IMR-90 (cell line): Measurements from ENCODE around the gene NPIPA3. TPM values are rescaled to one million over a fixed set of nuclear protein-coding genes. Genes with fewer than 3 reads are reported as not detected.

ENCODE experiments used
- ATAC-seq: fragments of 200-7000 bp; cut with Tn5 transposase; 2 replicates; pipeline ENCODE4 v1.9.1; 2020; ENCODE audit warnings: low read depth, mild to moderate bottlenecking, moderate library complexity
- BruUV-seq: library from RNA; stranded (reverse); fragments of 400-500 nt; replicated peaks from 2 replicates; lab custom pipeline; 2021; lab: Mats Ljungman, UMichigan
- CTCF ChIA-PET: fragments of 300-600 bp; formaldehyde crosslinking; extraction: SDS; loops from one replicate; lab custom pipeline; 2021; ENCODE audit warnings: antibody characterized with exemption; lab: Yijun Ruan, JAX
- POLR2A ChIA-PET: fragments of 300-600 bp; sonication (Branson Sonifier 250); formaldehyde crosslinking; loops from one replicate; lab custom pipeline; 2022; ENCODE audit warnings: antibody characterized with exemption; ENCODE audit not compliant: unreplicated experiment; lab: Charles Lee
- DNase-seq: peaks from one replicate; pipeline ENCODE4 v3.0.0; 2013
- H2AFZ ChIP-seq: replicated peaks from 2 replicates; pipeline ENCODE3; 2013; ENCODE audit warnings: low read length, mild to moderate bottlenecking; ENCODE audit not compliant: poor library complexity
- H2AK5ac ChIP-seq: 2 replicates; pipeline ENCODE4 v1.6.1; 2013; ENCODE audit warnings: low read depth, low read length, inconsistent platforms
- H2AK9ac ChIP-seq: replicated peaks from 2 replicates; pipeline ENCODE3; 2013; ENCODE audit warnings: mild to moderate bottlenecking, low read depth, low read length, moderate library complexity; ENCODE audit not compliant: poor library complexity
- H2BK120ac ChIP-seq: 2 replicates; pipeline ENCODE4 v1.6.1; 2013; ENCODE audit warnings: low read depth, low read length, inconsistent platforms
- H2BK15ac ChIP-seq: 3 replicates; pipeline ENCODE4 v1.6.1; 2013; ENCODE audit warnings: low read depth, low read length, inconsistent platforms
- H2BK20ac ChIP-seq: 2 replicates; pipeline ENCODE4 v1.6.1; 2013; ENCODE audit warnings: low read depth, mild to moderate bottlenecking, inconsistent platforms, low read length, moderate library complexity
- H2BK5ac ChIP-seq: 2 replicates; pipeline ENCODE4 v1.6.1; 2013; ENCODE audit warnings: mild to moderate bottlenecking, low read depth, low read length, inconsistent platforms; ENCODE audit not compliant: poor library complexity, severe bottlenecking
- H3K14ac ChIP-seq: replicated peaks from 2 replicates; pipeline ENCODE4 v1.6.1; 2013; ENCODE audit warnings: low read depth, low read length, inconsistent platforms
- H3K18ac ChIP-seq: 2 replicates; pipeline ENCODE4 v1.6.1; 2013; ENCODE audit warnings: low read depth, low read length, control low read depth
- H3K23ac ChIP-seq: 2 replicates; pipeline ENCODE4 v1.6.1; 2013; ENCODE audit warnings: low read depth, low read length, inconsistent platforms
- H3K27ac ChIP-seq: 2 replicates; pipeline ENCODE4 v1.5.1; 2013; ENCODE audit warnings: mild to moderate bottlenecking, control low read depth, low read length; ENCODE audit not compliant: insufficient read depth
- H3K27me3 ChIP-seq: 2 replicates; pipeline ENCODE4 v1.6.1; 2013; ENCODE audit warnings: low read length; ENCODE audit not compliant: control insufficient read depth, insufficient read depth
- H3K36me3 ChIP-seq: 2 replicates; pipeline ENCODE4 v1.6.1; 2013; ENCODE audit warnings: low read length, mixed read lengths; ENCODE audit not compliant: control insufficient read depth, insufficient read depth
- H3K4ac ChIP-seq: 2 replicates; pipeline ENCODE4 v1.6.1; 2013; ENCODE audit warnings: low read depth, low read length, inconsistent platforms
- H3K4me1 ChIP-seq: 2 replicates; pipeline ENCODE4 v1.6.1; 2013; ENCODE audit warnings: low read length, mixed read lengths; ENCODE audit not compliant: control insufficient read depth, insufficient read depth
- H3K4me2 ChIP-seq: 2 replicates; pipeline ENCODE4 v1.6.1; 2013; ENCODE audit warnings: low read depth, mild to moderate bottlenecking, control low read depth, low read length, moderate library complexity
- H3K4me3 ChIP-seq: 2 replicates; pipeline ENCODE4 v1.5.1; 2013; ENCODE audit warnings: low read depth, mild to moderate bottlenecking, control low read depth, low read length, moderate library complexity; ENCODE audit not compliant: insufficient read depth
- H3K56ac ChIP-seq: 2 replicates; pipeline ENCODE4 v1.6.1; 2013; ENCODE audit warnings: low read length, inconsistent platforms; ENCODE audit not compliant: insufficient read depth; ENCODE audit errors: extremely low read depth
- H3K79me1 ChIP-seq, 2 experiments: 2 replicates each; pipeline ENCODE4 v1.6.1; 2013; ENCODE audit warnings: low read length in 2 of 2, inconsistent platforms in 1 of 2, low read depth in 1 of 2
- H3K9ac ChIP-seq: 2 replicates; pipeline ENCODE4 v1.6.1; 2013; ENCODE audit warnings: low read depth, low read length, control low read depth
- H3K9me1 ChIP-seq: 2 replicates; pipeline ENCODE4 v1.6.1; 2013; ENCODE audit warnings: low read length, inconsistent platforms; ENCODE audit not compliant: insufficient read depth
- H3K9me3 ChIP-seq: 2 replicates; pipeline ENCODE4 v1.6.1; 2013; ENCODE audit warnings: low read length; ENCODE audit not compliant: control insufficient read depth, insufficient read depth
- H4K20me1 ChIP-seq: 2 replicates; pipeline ENCODE4 v1.6.1; 2013; ENCODE audit warnings: low read length, inconsistent platforms; ENCODE audit not compliant: insufficient read depth
- H4K5ac ChIP-seq: 2 replicates; pipeline ENCODE4 v1.6.1; 2013; ENCODE audit warnings: mild to moderate bottlenecking, low read depth, low read length, control low read depth
- H4K8ac ChIP-seq, 2 experiments: 2 replicates each; pipeline ENCODE4 v1.6.1; 2013; ENCODE audit warnings: low read depth in 2 of 2, low read length in 2 of 2, control low read depth in 1 of 2, inconsistent platforms in 1 of 2
- H4K91ac ChIP-seq: 2 replicates; pipeline ENCODE4 v1.6.1; 2013; ENCODE audit warnings: low read depth, low read length, inconsistent platforms; ENCODE audit not compliant: insufficient read depth
- BHLHE40 ChIP-seq: fragments of 150-350 bp; IDR thresholded peaks from 2 replicates; pipeline ENCODE4 v1.6.1; 2016; ENCODE audit warnings: mild to moderate bottlenecking, low read depth, low read length
- CEBPB ChIP-seq: IDR thresholded peaks from 2 replicates; pipeline ENCODE4 v1.6.1; 2012; ENCODE audit warnings: low read depth, low read length, improper control_type of control experiment
- CHD1 ChIP-seq: IDR thresholded peaks from 2 replicates; pipeline ENCODE4 v1.6.1; 2012; ENCODE audit warnings: low read depth, low read length, improper control_type of control experiment
- CTCF ChIP-seq: conservative IDR thresholded peaks from 2 replicates; pipeline ENCODE4 v1.5.1; 2012; ENCODE audit warnings: mild to moderate bottlenecking, low read depth, low read length, improper control_type of control experiment
- ELK1 ChIP-seq: fragments of 150-350 bp; IDR thresholded peaks from 2 replicates; pipeline ENCODE4 v1.6.1; 2016; ENCODE audit warnings: low read depth, mild to moderate bottlenecking, low read length, moderate library complexity, borderline replicate concordance
- FOS ChIP-seq: fragments of 150-350 bp; IDR thresholded peaks from 2 replicates; pipeline ENCODE4 v1.6.1; 2016; ENCODE audit warnings: low read depth, low read length
- MAFK ChIP-seq: IDR thresholded peaks from 2 replicates; pipeline ENCODE4 v1.6.1; 2012; ENCODE audit warnings: low read depth, low read length, improper control_type of control experiment
- MAZ ChIP-seq: IDR thresholded peaks from 2 replicates; pipeline ENCODE4 v1.6.1; 2012; ENCODE audit warnings: low read depth, mild to moderate bottlenecking, low read length, improper control_type of control experiment, moderate library complexity, borderline replicate concordance
- MXI1 ChIP-seq: IDR thresholded peaks from 2 replicates; pipeline ENCODE4 v1.6.1; 2012; ENCODE audit warnings: low read depth, mild to moderate bottlenecking, low read length, moderate library complexity, borderline replicate concordance
- NFE2L2 ChIP-seq: fragments of 150-350 bp; IDR thresholded peaks from 2 replicates; pipeline ENCODE4 v1.6.1; 2016; ENCODE audit warnings: low read depth, mild to moderate bottlenecking, low read length
- POLR2A ChIP-seq: IDR thresholded peaks from 2 replicates; pipeline ENCODE4 v1.6.1; 2012; ENCODE audit warnings: mild to moderate bottlenecking, low read depth, low read length
- RAD21 ChIP-seq: IDR thresholded peaks from 2 replicates; pipeline ENCODE4 v1.6.1; 2012; ENCODE audit warnings: low read length, improper control_type of control experiment
- RCOR1 ChIP-seq: IDR thresholded peaks from 2 replicates; pipeline ENCODE4 v1.6.1; 2012; ENCODE audit warnings: mild to moderate bottlenecking, low read length, improper control_type of control experiment; ENCODE audit not compliant: insufficient replicate concordance
- RFX5 ChIP-seq: IDR thresholded peaks from 2 replicates; pipeline ENCODE4 v1.8.0; 2012; ENCODE audit warnings: low read depth, mild to moderate bottlenecking, low read length, moderate library complexity
- SMC3 ChIP-seq: fragments of 150-350 bp; IDR thresholded peaks from 2 replicates; pipeline ENCODE4 v1.6.1; 2016; ENCODE audit warnings: low read depth, mild to moderate bottlenecking, antibody characterized with exemption, low read length, moderate library complexity
- USF2 ChIP-seq: fragments of 150-350 bp; IDR thresholded peaks from 2 replicates; pipeline ENCODE4 v1.6.1; 2017; ENCODE audit warnings: mild to moderate bottlenecking, antibody characterized with exemption, low read length, low read depth
- WGBS, 2 experiments: methylation state at CpG; one replicate each; pipeline versions ENCODE4 v1.1.5 to v1.1.7; 2013; ENCODE audit warnings: missing lambda C conversion rate in 2 of 2; ENCODE audit not compliant: insufficient read length in 1 of 2; ENCODE audit errors: extremely low coverage in 2 of 2; 5-methylcytosine and 5-hydroxymethylcytosine counted together
- dilution Hi-C: fragments of 300-500 bp; cut with HindIII; formaldehyde crosslinking; loops from one replicate; pipeline ENCODE4 v1.14.3; 2018; ENCODE audit warnings: low sequenced_read_pairs; ENCODE audit not compliant: unreplicated experiment
- in situ Hi-C: fragments of 300-500 bp; cut with MboI; formaldehyde crosslinking; loops from 3 replicates; pipeline ENCODE4 v1.14.3; 2019; ENCODE audit warnings: low sequenced_read_pairs, inconsistent platforms, mixed read lengths
- intact Hi-C: fragments of 100-400 bp; cut with micrococcal nuclease; formaldehyde crosslinking; loops from 2 replicates; pipeline ENCODE4 v1.10.0; 2022
- polyA plus RNA-seq, 3 experiments: library from polyadenylated mRNA; depleted of rRNA; stranded (reverse); fragments of >200 nt; gene quantifications; 2 replicates each; pipeline ENCODE4 v1.2.3, GENCODE V29; 2012; ENCODE audit warnings: low replicate concordance in 1 of 3
- total RNA-seq: library from RNA; depleted of rRNA; stranded (reverse); fragments of >200 nt; gene quantifications from 2 replicates; pipeline ENCODE4 v1.2.3, GENCODE V29; 2012

The NPIPA3 gene
- total and polyA plus RNA-seq, 2 of the 4 experiments (the other 2 are of a cell fraction), result not detected

- in situ Hi-C loops, result no loop called here
- no TSS peak for BruUV-seq
- intact Hi-C loops, result no loop called here
These were observed 26.6 kb upstream of the NPIPA3 start for GRCh38 chr16:14676633-14677032.

More at GRCh38 chr16:14676633-14677032, 26.6 kb upstream of the NPIPA3 start:
- no peak overlapping the region for H2AK9ac ChIP-seq
- no peak overlapping the region for H3K4ac ChIP-seq
- ChIA-PET CTCF (no interaction called here), POLR2A (no interaction called here)
- H2AK5ac ChIP-seq, result no peak overlapping the region
- no peak overlapping the region for H2BK5ac ChIP-seq
- H3K9ac ChIP-seq, result no peak overlapping the region
- H3K36me3 ChIP-seq, result no peaks in the 10 kb centered on the region
- H2BK20ac ChIP-seq, result no peak overlapping the region
- H2BK15ac ChIP-seq, result no peak overlapping the region
- no peak overlapping the region for H3K27ac ChIP-seq
- H3K4me2 ChIP-seq, result no peak overlapping the region
- H3K27me3 ChIP-seq, result no peaks in the 10 kb centered on the region
- dilution Hi-C loops, result no loop called here
- no peaks in the 10 kb centered on the region for H3K9me3 ChIP-seq
- no peak overlapping the region for H3K56ac ChIP-seq
- no peaks in the 10 kb centered on the region for H3K4me1 ChIP-seq
- 0 out of 2 replicates have a peak, but pooled peaks cover 3% of the 10 kb centered on the region for H3K9me1 ChIP-seq
- H3K18ac ChIP-seq, result no peak overlapping the region
- no peak for ATAC-seq
- H2BK120ac ChIP-seq, result no peak overlapping the region
- no peak overlapping the region for H3K4me3 ChIP-seq
- no peak overlapping the region for H4K8ac ChIP-seq
- no peak overlapping the region for H4K5ac ChIP-seq
- H3K14ac ChIP-seq, result no peak overlapping the region
- H3K79me1 ChIP-seq, result no peaks in the 10 kb centered on the region
- no CpG with 5 or more reads among the region's 3 CpGs for WGBS, 2 experiments
- no peak overlapping the region for H4K91ac ChIP-seq
- TF ChIP-seq CHD1 (no peak), POLR2A (no peak), CEBPB (no peak), MAZ (no peak), RAD21 (no peak), CTCF (no peak), FOS (no peak), USF2 (no peak), SMC3 (no peak), RFX5 (no peak), RCOR1 (no peak), ELK1 (no peak), NFE2L2 (no peak), MXI1 (no peak), MAFK (no peak), BHLHE40 (no peak)
- no peak overlapping the region for H3K23ac ChIP-seq
- no peak overlapping the region for H2AFZ ChIP-seq
- no peak for DNase-seq
- no peaks in the 10 kb centered on the region for H4K20me1 ChIP-seq
